Measurements from ENCODE around the gene PTPRT.

Gene PTPRT

DNA sequence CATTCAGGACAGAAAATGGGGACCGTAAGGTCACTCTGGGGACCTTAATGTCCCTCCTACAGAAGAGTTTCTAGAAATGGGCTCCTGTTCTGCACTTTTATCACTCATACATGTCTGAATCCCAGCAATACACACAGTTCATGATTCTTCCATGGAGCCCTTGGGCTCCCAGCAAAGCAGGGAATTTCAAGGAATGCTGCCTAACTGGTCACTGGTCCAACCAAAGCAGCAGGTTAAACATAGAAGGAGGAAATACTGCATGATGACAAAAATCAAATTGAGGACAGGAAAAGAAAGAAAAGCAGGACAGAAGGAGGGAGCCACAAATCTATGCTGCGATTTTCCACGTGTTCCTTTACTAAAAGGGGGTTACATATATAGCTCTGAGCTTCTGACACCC lies 300.2 kb downstream of the PTPRT start:
- TF ChIP-seq, protein P1, sequence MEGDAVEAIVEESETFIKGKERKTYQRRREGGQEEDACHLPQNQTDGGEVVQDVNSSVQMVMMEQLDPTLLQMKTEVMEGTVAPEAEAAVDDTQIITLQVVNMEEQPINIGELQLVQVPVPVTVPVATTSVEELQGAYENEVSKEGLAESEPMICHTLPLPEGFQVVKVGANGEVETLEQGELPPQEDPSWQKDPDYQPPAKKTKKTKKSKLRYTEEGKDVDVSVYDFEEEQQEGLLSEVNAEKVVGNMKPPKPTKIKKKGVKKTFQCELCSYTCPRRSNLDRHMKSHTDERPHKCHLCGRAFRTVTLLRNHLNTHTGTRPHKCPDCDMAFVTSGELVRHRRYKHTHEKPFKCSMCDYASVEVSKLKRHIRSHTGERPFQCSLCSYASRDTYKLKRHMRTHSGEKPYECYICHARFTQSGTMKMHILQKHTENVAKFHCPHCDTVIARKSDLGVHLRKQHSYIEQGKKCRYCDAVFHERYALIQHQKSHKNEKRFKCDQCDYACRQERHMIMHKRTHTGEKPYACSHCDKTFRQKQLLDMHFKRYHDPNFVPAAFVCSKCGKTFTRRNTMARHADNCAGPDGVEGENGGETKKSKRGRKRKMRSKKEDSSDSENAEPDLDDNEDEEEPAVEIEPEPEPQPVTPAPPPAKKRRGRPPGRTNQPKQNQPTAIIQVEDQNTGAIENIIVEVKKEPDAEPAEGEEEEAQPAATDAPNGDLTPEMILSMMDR (IDR thresholded peaks at IDR 0.05): no peak
- Histone ChIP-seq H3K9me3 (no peaks in the 10 kb centered on the region), H3K4me1 (no peaks in the 10 kb centered on the region), H3K27me3 (no peaks in the 10 kb centered on the region), H3K27ac (no peak overlapping the region), H3K36me3 (no peaks in the 10 kb centered on the region), H3K4me3 (no peak overlapping the region)
- intact Hi-C loops (cut with DNase I; ENCODE audit: low total_unique reads): no loop called here
- no peak for DNase-seq

DNA sequence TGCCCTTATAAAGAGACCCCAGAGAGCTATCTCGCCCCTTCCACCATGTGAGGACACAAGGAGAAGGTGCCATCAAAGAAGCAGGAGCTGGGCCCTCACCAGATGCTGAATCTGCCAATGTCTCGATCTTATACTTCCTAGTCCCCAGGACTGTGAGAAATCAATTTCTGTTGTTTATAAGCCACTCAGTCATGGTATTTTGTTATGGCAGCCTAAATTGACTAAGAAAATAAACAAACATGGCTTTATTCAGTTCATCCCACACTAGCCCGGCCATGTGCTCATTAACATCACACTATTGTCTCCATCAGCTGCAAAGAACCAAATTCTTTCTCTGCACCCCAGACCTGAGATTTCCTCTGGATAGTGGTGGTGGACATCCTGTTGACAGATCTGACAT lies 302.4 kb downstream of the PTPRT start:
- intact Hi-C loops (cut with DNase I; ENCODE audit: low total_unique reads): no loop called here
- no peak overlapping the region for H3K4me3 ChIP-seq
- no peaks in the 10 kb centered on the region for H3K27me3 ChIP-seq
- no peak for DNase-seq
- no peaks in the 10 kb centered on the region for H3K4me1 ChIP-seq
- TF ChIP-seq, protein P1 (IDR thresholded peaks at IDR 0.05): no peak
- no peaks in the 10 kb centered on the region for H3K36me3 ChIP-seq
- H3K9me3 ChIP-seq: no peaks in the 10 kb centered on the region
- H3K27ac ChIP-seq: no peak overlapping the region

DNA sequence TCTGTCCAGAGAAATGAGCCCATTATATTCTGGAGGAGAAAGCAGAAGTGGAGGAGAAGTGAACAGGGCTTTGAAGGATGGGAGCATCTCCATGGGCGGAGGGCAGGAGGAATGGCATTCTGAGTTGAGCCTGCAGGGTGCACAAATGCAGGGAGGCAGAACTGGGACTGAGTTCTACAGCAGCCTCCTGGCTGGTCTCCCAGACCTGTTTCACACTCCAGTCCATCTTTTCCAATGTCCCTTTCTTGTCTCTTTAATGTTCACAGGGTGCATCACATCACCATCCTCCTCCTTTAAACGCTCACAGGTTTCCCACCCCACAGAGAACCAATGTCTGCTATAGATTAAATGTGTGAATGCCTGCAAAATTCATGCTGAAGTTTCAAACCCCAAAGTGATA lies 302.9 kb downstream of the PTPRT start:
- no peaks in the 10 kb centered on the region for H3K9me3 ChIP-seq
- intact Hi-C loops (cut with DNase I; ENCODE audit: low total_unique reads): no loop called here
- no peaks in the 10 kb centered on the region for H3K27me3 ChIP-seq
- DNase-seq: no peak
- H3K4me1 ChIP-seq: no peaks in the 10 kb centered on the region
- H3K27ac ChIP-seq: no peak overlapping the region
- no peak overlapping the region for H3K4me3 ChIP-seq
- H3K36me3 ChIP-seq: no peaks in the 10 kb centered on the region
- TF ChIP-seq, protein P1 (IDR thresholded peaks at IDR 0.05): no peak

DNA sequence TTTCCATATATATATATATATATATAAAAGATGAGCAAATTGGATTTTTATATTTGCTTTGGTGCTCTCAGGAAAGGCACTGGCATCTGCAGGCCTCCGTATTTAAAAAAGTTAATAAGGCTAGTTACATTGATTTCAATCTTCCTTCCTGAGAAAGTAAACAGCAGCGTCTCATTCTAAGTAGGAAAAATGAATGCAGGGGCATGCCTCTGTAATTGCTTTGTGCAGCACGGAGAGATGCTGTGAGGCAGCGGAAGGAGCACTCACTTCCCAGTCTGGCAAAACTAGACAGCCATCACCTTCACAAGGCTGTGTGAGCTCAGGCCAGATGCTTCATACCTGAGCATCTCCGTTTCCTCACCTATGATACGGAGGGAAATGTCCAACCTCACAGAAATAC lies 303.7 kb downstream of the PTPRT start:
- Histone ChIP-seq H3K27ac (no peak overlapping the region), H3K4me1 (no peaks in the 10 kb centered on the region), H3K4me3 (no peak overlapping the region), H3K27me3 (no peaks in the 10 kb centered on the region), H3K36me3 (no peaks in the 10 kb centered on the region), H3K9me3 (no peaks in the 10 kb centered on the region)
- DNase-seq: no peak
- intact Hi-C loops (cut with DNase I; ENCODE audit: low total_unique reads): no loop called here
- TF ChIP-seq, protein P1 (IDR thresholded peaks at IDR 0.05): no peak

DNA sequence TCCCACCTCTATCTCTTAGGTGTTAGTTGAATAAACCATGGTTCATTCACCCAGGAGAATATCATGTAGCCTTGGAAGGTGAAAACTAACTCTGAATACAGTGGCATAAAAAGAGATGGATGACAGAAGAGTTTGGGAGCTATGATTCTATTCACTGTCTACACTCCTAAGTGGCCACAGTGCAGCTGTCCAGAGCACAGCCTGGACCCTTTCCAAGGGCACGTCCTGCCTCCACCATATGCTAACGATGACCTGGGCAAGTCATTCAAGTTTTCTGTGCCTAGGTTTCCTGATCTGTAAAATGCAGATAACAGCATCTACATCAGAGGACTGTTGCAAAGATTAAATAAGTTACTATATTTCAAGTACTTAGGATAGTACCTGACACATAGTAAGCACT lies 314.1 kb downstream of the PTPRT start:
- Histone ChIP-seq H3K9me3 (no peaks in the 10 kb centered on the region), H3K36me3 (no peaks in the 10 kb centered on the region), H3K27ac (no peak overlapping the region), H3K27me3 (no peaks in the 10 kb centered on the region), H3K4me1 (no peaks in the 10 kb centered on the region), H3K4me3 (no peak overlapping the region)
- intact Hi-C loops (cut with DNase I; ENCODE audit: low total_unique reads): no loop called here
- no peak for DNase-seq
- TF ChIP-seq, protein P1 (IDR thresholded peaks at IDR 0.05): no peak

DNA sequence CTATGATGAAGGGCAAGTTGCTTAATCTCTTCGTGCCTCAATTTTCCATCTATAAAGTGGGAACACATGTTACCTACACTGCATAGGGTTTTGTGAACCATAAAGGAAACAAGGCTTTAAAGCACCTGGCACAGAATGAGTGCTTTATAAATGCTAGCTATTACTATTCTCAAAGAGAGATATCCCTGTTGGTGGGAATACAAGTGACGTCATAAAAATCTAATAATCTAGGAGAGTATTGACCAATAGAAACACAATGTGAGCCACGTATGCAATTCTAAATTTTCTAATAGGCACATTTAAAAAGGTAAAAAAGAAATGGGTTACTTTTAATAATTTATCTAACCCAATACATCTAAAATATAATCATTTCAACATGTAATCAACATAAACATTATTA lies 316.4 kb downstream of the PTPRT start:
- H3K9me3 ChIP-seq: no peaks in the 10 kb centered on the region
- no peaks in the 10 kb centered on the region for H3K4me1 ChIP-seq
- TF ChIP-seq, protein P1 (IDR thresholded peaks at IDR 0.05): no peak
- no peak overlapping the region for H3K27ac ChIP-seq
- H3K4me3 ChIP-seq: no peak overlapping the region
- no peak for DNase-seq
- no peaks in the 10 kb centered on the region for H3K27me3 ChIP-seq
- H3K36me3 ChIP-seq: no peaks in the 10 kb centered on the region
- intact Hi-C loops (cut with DNase I; ENCODE audit: low total_unique reads): no loop called here
